Activated B cell treated with CpG ODN at 0.5 μM for 24 hours (primary cell): ENCODE results near the gene AOPEP. TPM values are rescaled to one million over a fixed set of nuclear protein-coding genes. Genes with fewer than 3 reads are reported as not detected.
"Not testable (repeated sequence)": the region's sequence is repeated elsewhere in the genome, so short reads cannot be mapped to it uniquely, and the experiment has no call there.

ENCODE experiments used
- ATAC-seq: fragments of 200-7000 bp; cut with Tn5 transposase; one replicate; pipeline ENCODE4 v1.10.0; 2021; ENCODE audit warnings: low read depth, mild to moderate bottlenecking, moderate library complexity
- CTCF ChIA-PET: fragments of 350-600 bp; sonication (Branson Sonifier 250); formaldehyde crosslinking; loops from one replicate; lab custom pipeline; 2021; ENCODE audit warnings: antibody characterized with exemption; lab: Charles Lee
- POLR2A ChIA-PET: fragments of 350-600 bp; sonication (Branson Sonifier 250); formaldehyde crosslinking; loops from one replicate; lab custom pipeline; 2021; ENCODE audit warnings: antibody characterized with exemption; lab: Charles Lee
- DNase-seq: peaks from one replicate; pipeline ENCODE4 v3.0.0; 2022
- H3K27ac Mint-ChIP-seq: one replicate; pipeline ENCODE4 v1.8.0; 2020; ENCODE audit warnings: mixed read lengths
- H3K27me3 Mint-ChIP-seq: one replicate; pipeline ENCODE4 v1.8.0; 2021; ENCODE audit warnings: mixed read lengths
- H3K36me3 Mint-ChIP-seq: one replicate; pipeline ENCODE4 v1.8.0; 2021; ENCODE audit warnings: low read depth, mixed read lengths
- H3K4me1 Mint-ChIP-seq: one replicate; pipeline ENCODE4 v1.8.0; 2021; ENCODE audit warnings: mixed read lengths
- H3K4me3 Mint-ChIP-seq: one replicate; pipeline ENCODE4 v1.8.0; 2020; ENCODE audit warnings: mild to moderate bottlenecking, mixed read lengths
- H3K9me3 Mint-ChIP-seq: one replicate; pipeline ENCODE4 v1.8.0; 2020; ENCODE audit warnings: mixed read lengths
- CTCF ChIP-seq: fragments of 200-600 bp; IDR thresholded peaks from one replicate; pipeline ENCODE4 v1.8.0; 2022; ENCODE audit warnings: antibody characterized with exemption, mild to moderate bottlenecking
- intact Hi-C: fragments of 100-400 bp; cut with micrococcal nuclease; formaldehyde crosslinking; loops from one replicate; pipeline ENCODE4 v1.15.1; 2024
- total RNA-seq: library from RNA; stranded (reverse); gene quantifications from 2 replicates; pipeline ENCODE4 v1.2.3, GENCODE V29; 2022

Gene AOPEP
- total RNA-seq, 1 donor from 2014 or later: 20.4 TPM

GRCh38 chr9:94956731-94957130, 230.2 kb downstream of the AOPEP start:
- Mint-ChIP-seq H3K4me3 (no peak overlapping the region), H3K27me3 (no peaks in the 10 kb centered on the region), H3K4me1 (peaks cover 9% of the 10 kb centered on the region), H3K27ac (no peak overlapping the region), H3K36me3 (peaks cover 18% of the 10 kb centered on the region), H3K9me3 (no peaks in the 10 kb centered on the region)
- ATAC-seq: no peak
- POLR2A ChIA-PET: no interaction called here
- TF ChIP-seq CTCF: no peak
- DNase-seq: no peak
- CTCF ChIA-PET: no interaction called here
- intact Hi-C loops: no loop called here

DNA sequence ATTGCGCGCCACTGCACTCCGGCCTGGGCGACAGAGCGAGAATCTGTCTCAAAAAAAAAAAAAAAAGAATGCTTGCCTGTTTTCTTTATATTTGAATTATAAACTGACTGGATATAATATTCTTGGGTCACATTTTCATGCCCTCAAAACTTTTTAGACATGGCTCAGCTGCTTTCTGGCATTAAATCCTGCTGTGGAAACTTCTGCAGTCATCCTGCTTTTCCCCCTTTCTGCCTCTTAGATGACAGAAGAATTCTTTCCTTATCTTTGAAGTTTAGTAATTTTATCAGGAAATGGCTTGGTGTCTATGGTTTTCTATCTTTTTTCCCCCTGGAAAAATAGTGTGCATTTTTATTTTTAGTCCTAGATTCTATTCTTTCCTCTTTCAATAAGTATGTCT, 234.5 kb downstream of the AOPEP start:
- CTCF ChIA-PET: interaction anchor here (0.7 to 0.8 kb wide), 2 partner anchors 23 to 280 kb away, joined by 3 read pairs; no protein-coding TSS in a partner anchor
- intact Hi-C loops: no loop called here
- no peak for DNase-seq
- H3K9me3 Mint-ChIP-seq: no peaks in the 10 kb centered on the region
- H3K4me3 Mint-ChIP-seq: no peak overlapping the region
- no peak for ATAC-seq
- peaks cover 9% of the 10 kb centered on the region for H3K36me3 Mint-ChIP-seq
- H3K27ac Mint-ChIP-seq: no peak overlapping the region
- no peaks in the 10 kb centered on the region for H3K27me3 Mint-ChIP-seq
- no peaks in the 10 kb centered on the region for H3K4me1 Mint-ChIP-seq
- POLR2A ChIA-PET: interaction anchor here (0.7 kb wide), 1 partner anchor 782 kb away, joined by 7 read pairs; no protein-coding TSS in a partner anchor
- no peak for TF ChIP-seq CTCF

- Mint-ChIP-seq H3K36me3 (peaks cover 1% of the 10 kb centered on the region), H3K4me1 (no peaks in the 10 kb centered on the region), H3K27ac (no peak overlapping the region), H3K9me3 (no peaks in the 10 kb centered on the region), H3K4me3 (no peak overlapping the region), H3K27me3 (no peaks in the 10 kb centered on the region)
- ATAC-seq (no peak), DNase-seq (no peak)
- TF ChIP-seq CTCF: no peak
- CTCF ChIA-PET: interaction anchor here (0.7 kb wide), 1 partner anchor 22 kb away, joined by 3 read pairs; no protein-coding TSS in a partner anchor
- POLR2A ChIA-PET: no interaction called here
- intact Hi-C loops: no loop called here
These were observed 235.4 kb downstream of the AOPEP start for GRCh38 chr9:94961870-94962269.

DNA sequence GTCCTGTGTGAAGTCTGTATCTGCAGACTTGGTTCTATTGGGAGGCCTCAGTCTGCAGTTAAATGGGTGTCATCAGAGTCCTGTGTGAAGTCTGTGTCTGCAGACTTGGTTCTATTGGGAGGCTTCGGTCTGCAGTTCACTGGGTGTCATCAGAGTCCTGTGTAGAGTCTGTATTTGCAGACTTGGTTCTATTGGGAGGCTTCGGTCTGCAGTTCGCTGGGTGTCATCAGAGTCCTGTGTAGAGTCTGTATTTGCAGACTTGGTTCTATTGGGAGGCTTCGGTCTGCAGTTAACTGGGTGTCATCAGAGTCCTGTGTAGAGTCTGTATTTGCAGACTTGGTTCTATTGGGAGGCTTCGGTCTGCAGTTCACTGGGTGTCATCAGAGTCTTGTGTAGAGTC, 239.1 kb downstream of the AOPEP start:
- H3K27ac Mint-ChIP-seq, H3K9me3 Mint-ChIP-seq, CTCF ChIA-PET, ATAC-seq, intact Hi-C loops, H3K4me1 Mint-ChIP-seq, POLR2A ChIA-PET, DNase-seq, H3K27me3 Mint-ChIP-seq, H3K36me3 Mint-ChIP-seq, H3K4me3 Mint-ChIP-seq: not testable (repeated sequence)

DNA sequence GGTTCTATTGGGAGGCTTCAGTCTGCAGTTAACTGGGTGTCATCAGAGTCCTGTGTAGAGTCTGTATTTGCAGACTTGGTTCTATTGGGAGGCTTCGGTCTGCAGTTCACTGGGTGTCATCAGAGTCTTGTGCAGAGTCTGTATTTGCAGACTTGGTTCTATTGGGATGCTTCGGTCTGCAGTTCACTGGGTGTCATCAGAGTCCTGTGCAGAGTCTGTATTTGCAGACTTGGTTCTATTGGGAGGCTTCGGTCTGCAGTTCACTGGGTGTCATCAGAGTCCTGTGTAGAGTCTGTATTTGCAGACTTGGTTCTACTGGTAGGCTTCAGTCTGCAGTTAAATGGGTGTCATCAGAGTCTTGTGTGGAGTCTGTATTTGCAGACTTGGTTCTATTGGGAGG, 239.5 kb downstream of the AOPEP start:
- DNase-seq, H3K4me3 Mint-ChIP-seq, H3K27ac Mint-ChIP-seq, POLR2A ChIA-PET, intact Hi-C loops, H3K36me3 Mint-ChIP-seq, CTCF ChIA-PET, H3K27me3 Mint-ChIP-seq, ATAC-seq, H3K9me3 Mint-ChIP-seq, H3K4me1 Mint-ChIP-seq: not testable (repeated sequence)

- no peaks in the 10 kb centered on the region for H3K27me3 Mint-ChIP-seq
- no peaks in the 10 kb centered on the region for H3K9me3 Mint-ChIP-seq
- H3K27ac Mint-ChIP-seq: no peak overlapping the region
- ChIA-PET POLR2A (no interaction called here), CTCF (no interaction called here)
- H3K4me3 Mint-ChIP-seq: no peak overlapping the region
- H3K36me3 Mint-ChIP-seq: peaks cover 5% of the 10 kb centered on the region
- DNase-seq (no peak), ATAC-seq (no peak)
- H3K4me1 Mint-ChIP-seq: no peaks in the 10 kb centered on the region
- no peak for TF ChIP-seq CTCF
- intact Hi-C loops: no loop called here
These were observed 241.0 kb downstream of the AOPEP start for GRCh38 chr9:94967482-94967881.
